HEK293 (cell line): ENCODE data around the gene PAQR6.

Experiments used
- ATF2 ChIP-seq: fragments of 450-650 bp; formaldehyde crosslinking; IDR thresholded peaks from 2 replicates; pipeline ENCODE4 v1.5.1; 2016; ENCODE audit warnings: missing biosample characterization, missing genetic modification characterization, low read depth
- MZF1 ChIP-seq: fragments of 450-650 bp; formaldehyde crosslinking; IDR thresholded peaks from 2 replicates; pipeline ENCODE4 v1.5.1; 2017; ENCODE audit warnings: missing biosample characterization, missing genetic modification characterization, borderline replicate concordance
- YY1 ChIP-seq: fragments of 450-650 bp; formaldehyde crosslinking; IDR thresholded peaks from 2 replicates; pipeline ENCODE4 v1.5.1; 2018; ENCODE audit warnings: missing biosample characterization, missing genetic modification characterization
- ZNF112 ChIP-seq: fragments of 450-650 bp; formaldehyde crosslinking; IDR thresholded peaks from 2 replicates; pipeline ENCODE4 v1.5.0; 2017; ENCODE audit warnings: missing biosample characterization, missing genetic modification characterization
- ZNF132 ChIP-seq: fragments of 450-650 bp; formaldehyde crosslinking; IDR thresholded peaks from 2 replicates; pipeline ENCODE4 v1.5.1; 2017; ENCODE audit warnings: missing biosample characterization, missing genetic modification characterization, borderline replicate concordance
- ZNF155 ChIP-seq: fragments of 450-650 bp; formaldehyde crosslinking; IDR thresholded peaks from 2 replicates; pipeline ENCODE4 v1.5.1; 2016; ENCODE audit warnings: missing biosample characterization, missing genetic modification characterization
- ZNF239 ChIP-seq: fragments of 450-650 bp; formaldehyde crosslinking; IDR thresholded peaks from 2 replicates; pipeline ENCODE4 v1.5.1; 2016; ENCODE audit warnings: missing biosample characterization, missing genetic modification characterization
- ZNF274 ChIP-seq, 2 experiments: fragments of 200-500 bp in 1 of 2; fragments of 450-650 bp in 1 of 2; sonication (Bioruptor generic) in 1 of 2; formaldehyde crosslinking in 1 of 2; IDR thresholded peaks; 2 replicates each; pipeline versions ENCODE4 v1.5.1 to v1.6.1; 2014 to 2016; ENCODE audit warnings: borderline replicate concordance in 1 of 2, inconsistent platforms in 1 of 2, low read length in 1 of 2, missing biosample characterization in 1 of 2, missing genetic modification characterization in 1 of 2
- ZNF473 ChIP-seq: fragments of 450-650 bp; formaldehyde crosslinking; IDR thresholded peaks from 2 replicates; pipeline ENCODE4 v1.5.1; 2017; ENCODE audit warnings: missing biosample characterization, missing genetic modification characterization
- ZNF623 ChIP-seq: fragments of 450-650 bp; formaldehyde crosslinking; IDR thresholded peaks from 2 replicates; pipeline ENCODE4 v1.5.1; 2016; ENCODE audit warnings: missing biosample characterization, missing genetic modification characterization
- TF ChIP-seq, protein P1 (sequence below): fragments of 450-650 bp; formaldehyde crosslinking; IDR thresholded peaks from 2 replicates; pipeline ENCODE4 v1.5.1; 2016; ENCODE audit warnings: missing biosample characterization, missing genetic modification characterization

- TF ChIP-seq MZF1 (tag by site-specific recombination) (no peak), ZNF155 (tag by site-specific recombination) (no peak), ATF2 (tag by site-specific recombination) (0 out of 2 replicates have a peak, but pooled peaks have one; percentile 46), ZNF112 (tag by site-specific recombination) (no peak), ZNF239 (tag by site-specific recombination) (no peak), ZNF623 (tag by site-specific recombination) (no peak; the same call in 1 of the 2 replicates), YY1 (peak; percentile 92), ZNF473 (tag by site-specific recombination) (no peak), ZNF274 (IDR thresholded peaks at IDR 0.05; ENCODE audit: low read length) (no peak), ZNF274 (tag by site-specific recombination; IDR thresholded peaks at IDR 0.05; ENCODE audit: borderline replicate concordance) (no peak), ZNF132 (tag by site-specific recombination) (no peak)
- TF ChIP-seq, protein P1, sequence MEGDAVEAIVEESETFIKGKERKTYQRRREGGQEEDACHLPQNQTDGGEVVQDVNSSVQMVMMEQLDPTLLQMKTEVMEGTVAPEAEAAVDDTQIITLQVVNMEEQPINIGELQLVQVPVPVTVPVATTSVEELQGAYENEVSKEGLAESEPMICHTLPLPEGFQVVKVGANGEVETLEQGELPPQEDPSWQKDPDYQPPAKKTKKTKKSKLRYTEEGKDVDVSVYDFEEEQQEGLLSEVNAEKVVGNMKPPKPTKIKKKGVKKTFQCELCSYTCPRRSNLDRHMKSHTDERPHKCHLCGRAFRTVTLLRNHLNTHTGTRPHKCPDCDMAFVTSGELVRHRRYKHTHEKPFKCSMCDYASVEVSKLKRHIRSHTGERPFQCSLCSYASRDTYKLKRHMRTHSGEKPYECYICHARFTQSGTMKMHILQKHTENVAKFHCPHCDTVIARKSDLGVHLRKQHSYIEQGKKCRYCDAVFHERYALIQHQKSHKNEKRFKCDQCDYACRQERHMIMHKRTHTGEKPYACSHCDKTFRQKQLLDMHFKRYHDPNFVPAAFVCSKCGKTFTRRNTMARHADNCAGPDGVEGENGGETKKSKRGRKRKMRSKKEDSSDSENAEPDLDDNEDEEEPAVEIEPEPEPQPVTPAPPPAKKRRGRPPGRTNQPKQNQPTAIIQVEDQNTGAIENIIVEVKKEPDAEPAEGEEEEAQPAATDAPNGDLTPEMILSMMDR (tag by site-specific recombination), result no peak
Observed at GRCh38 chr1:156212833-156213643, 34.8 kb downstream of the PAQR6 start, which contains the start of gene PMF1.
